ENCODE measurements around the gene BTNL9. TPM values are rescaled to one million over a fixed set of nuclear protein-coding genes. Genes with fewer than 3 reads are reported as not detected.

Gene BTNL9
- total RNA-seq, 4 donors from 2014 or later = 69.2 to 579 (median 129) TPM

DNA sequence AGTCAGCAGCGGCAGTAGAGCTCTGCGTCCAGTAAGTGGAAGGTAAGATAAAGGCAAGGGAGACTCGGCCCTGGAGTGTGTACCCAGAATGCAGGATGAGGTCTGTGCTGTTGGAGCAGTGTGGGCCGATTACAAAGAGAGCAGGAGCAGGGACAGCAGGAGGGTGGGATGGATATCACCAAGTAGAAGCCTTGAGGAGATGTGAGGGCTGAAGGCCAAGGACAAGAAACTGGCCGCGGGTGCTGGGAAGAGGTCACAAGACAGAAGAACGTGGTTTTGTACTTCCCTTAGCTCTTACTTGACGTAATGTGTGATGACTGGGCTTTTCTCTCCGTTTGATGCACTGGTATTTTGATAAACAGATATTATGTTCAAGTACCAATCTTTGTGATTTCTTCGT lies 47.2 kb downstream of the BTNL9 start:
- TF ChIP-seq CTCF (IDR thresholded peaks at IDR 0.05; ENCODE audit: low read depth) = no peak

- no peak for TF ChIP-seq CTCF (IDR thresholded peaks at IDR 0.05; ENCODE audit: low read depth)
Measured at GRCh38 chr5:181088289-181088688, 48.2 kb downstream of the BTNL9 start.

- no peak for TF ChIP-seq CTCF (IDR thresholded peaks at IDR 0.05; ENCODE audit: low read depth)
Measured at GRCh38 chr5:181092428-181092827, 52.4 kb downstream of the BTNL9 start.

DNA sequence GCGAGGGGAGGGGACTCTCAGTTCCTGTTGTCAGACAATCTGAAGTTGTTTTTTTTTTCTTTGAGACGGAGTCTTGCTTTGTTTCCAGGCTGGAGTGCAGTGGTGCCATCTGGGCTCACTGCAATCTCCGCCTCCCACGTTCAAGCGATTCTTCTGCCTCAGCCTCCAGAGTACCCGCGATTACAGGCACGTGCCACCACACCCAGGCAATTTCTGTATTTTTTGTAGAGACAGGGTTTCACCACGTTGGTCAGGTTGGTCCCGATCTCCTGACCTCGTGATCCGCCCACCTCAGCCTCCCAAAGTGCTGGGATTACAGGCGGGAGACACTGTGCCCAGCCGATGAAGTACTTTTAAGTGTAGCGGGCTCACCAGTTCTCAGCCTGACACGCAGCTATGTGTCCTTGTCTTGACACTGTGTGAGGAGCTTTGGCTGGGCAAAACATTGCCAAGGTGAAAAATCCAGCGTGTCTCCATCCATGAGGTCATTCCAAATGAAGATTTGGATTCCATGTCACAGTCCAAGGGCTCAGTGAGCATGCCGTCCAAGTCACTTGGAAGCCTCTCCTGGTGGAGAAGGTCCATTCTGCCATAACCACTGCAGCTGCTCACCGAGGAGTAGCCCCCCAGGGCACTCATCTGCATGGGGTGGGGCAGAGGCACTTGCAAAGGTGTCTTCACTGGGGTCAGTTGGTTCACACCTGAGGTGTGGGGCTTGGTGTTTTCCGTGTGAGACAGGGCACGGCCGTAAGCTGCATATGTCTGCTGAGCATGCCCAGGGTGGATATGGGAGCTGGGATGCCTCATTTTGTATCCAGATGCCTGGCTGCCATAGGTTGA lies 58.9 kb downstream of the BTNL9 start:
- no peak for TF ChIP-seq CTCF (IDR thresholded peaks at IDR 0.05; ENCODE audit: low read depth)

GRCh38 chr5:181099602-181100086 lies 59.6 kb downstream of the BTNL9 start:
- TF ChIP-seq CTCF (IDR thresholded peaks at IDR 0.05; ENCODE audit: low read depth) = no peak

DNA sequence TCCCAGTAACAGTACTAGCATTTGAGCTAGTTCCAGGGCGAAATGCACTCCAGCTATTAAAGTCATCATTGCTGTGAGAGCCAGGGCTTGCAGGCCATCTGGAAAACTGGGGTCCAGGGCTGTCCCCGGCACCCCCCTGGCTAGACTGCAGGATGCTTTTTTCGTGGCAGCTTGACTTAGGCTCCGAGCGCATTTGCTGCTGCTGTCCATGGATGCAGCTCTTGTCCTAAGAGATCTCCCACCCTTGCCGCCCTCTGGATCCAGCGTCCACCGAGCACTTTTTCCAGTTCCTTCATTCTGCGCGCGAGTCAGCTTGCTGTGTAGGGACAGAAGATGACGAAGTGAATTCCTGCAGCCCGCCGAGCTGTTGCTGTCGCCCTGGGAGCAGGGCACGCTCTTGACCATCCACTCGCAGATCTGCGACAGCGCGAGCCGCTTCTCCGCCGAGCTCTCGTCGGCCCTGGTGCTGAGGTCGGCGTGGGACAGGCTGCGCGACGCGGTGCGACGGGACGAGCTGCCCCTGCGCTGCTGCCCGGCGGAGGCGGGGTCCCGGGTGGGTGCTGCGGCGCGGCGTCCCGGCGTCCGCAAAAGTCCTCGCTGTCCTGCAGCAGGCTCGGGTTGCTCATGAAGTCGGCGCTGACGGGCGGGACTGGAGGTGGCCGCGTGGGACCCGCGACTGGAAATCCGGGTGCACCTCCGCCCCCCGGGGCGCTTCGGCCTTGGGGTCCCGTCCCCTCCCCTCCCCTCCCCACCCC lies 60.2 kb downstream of the BTNL9 start:
- no peak for TF ChIP-seq CTCF (IDR thresholded peaks at IDR 0.05; ENCODE audit: low read depth)

- TF ChIP-seq CTCF (IDR thresholded peaks at IDR 0.05; ENCODE audit: low read depth) = no peak
Measured at GRCh38 chr5:181105391-181106025, 65.4 kb downstream of the BTNL9 start.

Data from subcutaneous adipose tissue (tissue), 4 donors.